Measurements from ENCODE around the gene ADGRG6.

The ADGRG6 gene

DNA sequence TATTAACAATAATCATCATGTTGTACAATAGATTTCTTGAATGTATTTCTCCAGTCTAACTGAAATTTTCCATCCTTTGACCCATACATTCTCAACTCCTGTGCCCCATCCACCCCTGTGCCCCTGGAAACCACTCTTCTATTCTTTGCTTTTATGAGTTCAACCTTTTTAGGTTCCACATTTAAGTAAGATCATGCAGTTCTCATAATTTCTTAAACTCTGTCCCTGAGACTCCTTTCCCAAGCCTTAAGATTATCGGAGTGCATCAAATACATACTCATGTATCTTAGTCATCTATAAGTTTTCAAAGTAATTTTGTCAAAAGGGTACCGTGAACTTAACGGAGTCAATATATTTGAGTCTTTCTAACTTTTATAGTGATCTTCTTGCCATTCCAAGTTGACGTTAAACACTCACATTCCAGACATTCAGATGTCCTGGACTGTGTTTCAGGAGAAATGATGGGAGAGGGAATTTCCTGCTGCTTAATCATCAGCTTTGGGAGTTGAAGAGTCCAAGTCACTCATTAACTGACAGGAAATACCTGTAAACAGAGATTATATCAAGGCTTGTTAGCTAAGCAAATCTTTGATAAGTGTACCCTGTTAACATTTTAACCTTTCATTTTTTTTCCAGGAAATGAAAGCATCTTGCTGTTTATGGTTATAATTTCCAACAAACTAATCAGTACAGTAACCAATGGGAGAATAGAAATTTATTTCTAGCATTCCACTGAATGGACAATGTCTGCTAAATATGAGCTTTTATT lies 73.3 kb downstream of the ADGRG6 start:
- peak; percentile 83 for DNase-seq (ENCODE audit: low read depth, low spot score)

- DNase-seq (ENCODE audit: low read depth, low spot score), result no peak
Measured at GRCh38 chr6:142376115-142376514, 74.3 kb downstream of the ADGRG6 start.

DNA sequence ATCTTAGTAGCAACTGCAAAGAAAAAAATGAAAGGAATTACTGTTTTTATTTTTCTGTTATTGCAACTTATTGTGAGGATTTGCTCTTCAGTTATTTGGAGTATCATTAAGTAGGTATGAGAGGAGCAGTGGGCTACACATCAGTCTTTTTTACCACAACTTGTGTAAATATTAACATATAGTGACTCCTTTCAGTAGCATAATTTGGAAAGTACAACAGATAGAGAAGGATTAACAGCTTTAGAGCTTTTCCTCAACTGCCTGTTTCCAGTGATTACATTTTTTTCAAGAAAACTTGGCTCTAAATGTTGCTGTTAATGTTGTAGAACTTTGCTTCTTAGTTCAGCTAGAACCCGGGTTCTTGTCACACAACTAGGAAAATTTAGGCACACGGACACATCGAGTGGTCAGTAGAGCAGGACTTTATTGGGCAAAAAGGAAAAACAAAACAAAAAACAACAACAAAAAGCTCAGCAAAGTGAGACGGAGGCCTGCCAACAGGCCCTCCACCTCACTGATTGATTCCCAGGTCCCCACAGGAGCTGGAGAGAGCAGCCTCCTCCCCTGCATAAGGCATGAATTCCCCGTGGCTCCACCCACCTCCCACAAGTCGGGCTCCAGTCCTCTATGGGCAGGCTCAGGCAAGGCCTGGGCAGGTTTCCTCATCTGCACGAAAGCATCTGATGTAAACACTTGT lies 75.1 kb downstream of the ADGRG6 start:
- peak; percentile 23 for DNase-seq (ENCODE audit: low read depth, low spot score)

GRCh38 chr6:142377497-142377848 lies 75.7 kb downstream of the ADGRG6 start:
- no peak for DNase-seq (ENCODE audit: low read depth, low spot score)

GRCh38 chr6:142378138-142378875 lies 76.5 kb downstream of the ADGRG6 start:
- DNase-seq (ENCODE audit: low read depth, low spot score), result peak; percentile 89

DNA sequence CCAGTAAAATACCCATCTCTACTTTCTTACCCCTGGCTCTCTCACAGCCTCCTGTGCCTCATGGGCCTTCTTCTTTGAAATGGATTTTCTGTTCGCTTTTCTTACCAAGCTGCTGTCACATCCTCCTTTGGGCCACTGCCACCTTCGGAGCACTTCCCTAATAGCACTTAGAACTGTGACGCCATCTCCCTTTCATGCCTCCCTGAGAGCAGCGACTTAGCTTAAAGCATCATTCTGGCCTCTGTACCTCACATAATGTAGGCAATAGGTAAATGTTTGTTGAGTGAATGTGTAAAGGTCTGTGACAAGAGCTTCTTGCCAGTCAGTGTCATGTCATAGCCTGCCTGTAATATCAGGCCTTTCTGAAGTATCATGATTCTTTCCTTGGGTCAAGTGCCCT lies 78.8 kb downstream of the ADGRG6 start:
- no peak for DNase-seq (ENCODE audit: low read depth, low spot score)

DNA sequence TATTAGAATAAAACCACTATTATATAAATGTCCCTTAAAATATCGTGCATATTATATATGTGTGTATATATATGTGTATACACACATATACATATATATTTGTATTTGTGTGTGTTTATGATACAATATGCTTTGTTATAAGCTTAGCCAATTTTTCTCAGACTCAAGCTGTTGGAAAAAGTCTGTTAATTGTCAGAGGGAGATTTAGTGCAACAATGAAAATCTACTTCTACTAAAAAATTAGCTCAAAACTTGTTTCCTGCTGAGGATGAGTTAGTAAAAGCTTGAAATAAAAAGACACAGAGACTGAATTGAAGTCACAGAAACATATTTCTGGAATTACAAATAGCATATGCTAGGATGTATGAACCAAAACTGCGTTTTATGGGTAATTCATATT lies 79.4 kb downstream of the ADGRG6 start:
- no peak for DNase-seq (ENCODE audit: low read depth, low spot score)

DNA sequence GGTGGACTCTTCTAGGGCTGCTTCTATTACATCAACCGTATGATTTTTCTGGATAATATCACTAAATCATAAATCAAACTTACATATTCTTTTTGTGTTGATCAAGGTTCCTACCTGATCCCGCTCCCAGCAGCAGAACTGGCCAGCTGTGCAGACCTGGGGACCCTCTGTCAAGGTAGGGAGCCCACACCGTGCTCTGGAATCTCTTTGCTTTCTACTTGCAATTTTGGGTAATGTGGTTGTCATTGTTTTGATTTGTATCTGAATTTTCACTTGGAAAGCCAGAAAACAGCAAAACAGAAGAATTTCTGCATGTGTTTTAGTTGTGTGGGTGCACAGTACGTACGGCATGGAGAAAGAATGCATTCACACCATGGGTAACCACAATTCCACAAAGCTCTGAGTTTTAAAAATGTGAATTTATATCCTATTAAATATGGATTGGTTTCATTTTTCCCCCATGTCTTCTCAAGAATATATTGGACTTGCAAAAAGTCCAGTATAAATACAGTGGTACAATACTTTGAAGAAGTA lies 80.1 kb downstream of the ADGRG6 start:
- peak; percentile 36 for DNase-seq (ENCODE audit: low read depth, low spot score)

DNA sequence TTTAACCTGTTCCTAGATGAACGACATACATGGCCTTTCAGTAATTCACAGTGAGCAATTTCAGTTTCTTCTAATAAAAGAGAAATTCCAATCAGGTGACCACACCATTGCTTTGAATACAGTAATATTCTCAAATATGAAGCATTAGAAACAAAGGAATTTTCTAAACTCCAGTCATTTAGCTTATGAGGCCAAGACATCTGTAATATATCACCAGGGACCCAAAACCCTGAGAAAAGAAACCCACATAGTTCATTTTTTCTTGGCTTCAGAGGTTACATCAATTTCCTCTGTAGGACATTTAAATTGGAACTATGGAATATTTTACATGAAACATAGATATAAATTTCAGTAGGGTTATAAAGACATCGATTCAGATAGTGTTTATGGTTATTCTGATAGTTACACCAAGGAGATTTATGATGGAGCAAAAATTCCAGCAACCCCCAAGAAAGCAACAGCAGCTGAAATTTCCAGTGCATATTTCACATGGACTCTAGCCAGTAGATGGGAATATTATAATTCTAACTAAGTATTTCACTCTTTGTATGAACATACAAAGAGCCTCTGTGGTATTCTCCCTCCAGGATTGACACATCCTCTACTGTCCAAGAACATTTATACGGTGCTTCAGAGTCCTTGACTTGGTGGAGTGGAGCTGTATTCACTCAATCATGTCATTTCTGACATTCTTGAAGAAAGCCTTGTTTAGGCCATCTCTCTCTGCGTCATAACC lies 82.9 kb downstream of the ADGRG6 start:
- no peak for DNase-seq (ENCODE audit: low read depth, low spot score)

DNA sequence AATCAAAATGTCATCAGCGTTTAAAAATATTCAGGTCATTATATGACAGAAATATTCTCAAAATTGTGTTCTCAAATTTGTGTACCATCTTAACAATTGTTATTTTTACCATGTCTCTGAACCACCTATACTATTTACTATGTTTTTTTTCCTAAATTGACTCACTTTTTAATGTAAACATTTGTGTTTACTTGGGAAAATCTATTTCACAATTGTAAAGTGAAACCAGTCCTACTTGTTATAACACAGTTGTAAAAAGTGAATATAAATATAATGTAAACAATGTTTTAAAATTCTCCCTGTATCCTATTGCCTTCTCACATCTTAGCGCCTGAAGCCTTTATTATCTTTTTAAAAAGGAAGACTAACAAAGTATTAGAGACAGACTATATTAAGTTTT lies 83.5 kb downstream of the ADGRG6 start:
- no peak for DNase-seq (ENCODE audit: low read depth, low spot score)

- no peak for DNase-seq (ENCODE audit: low read depth, low spot score)
Measured at GRCh38 chr6:142386657-142387056, 84.8 kb downstream of the ADGRG6 start.

- DNase-seq (ENCODE audit: low read depth, low spot score), result peak; percentile 62
Measured at GRCh38 chr6:142387997-142388815, 86.4 kb downstream of the ADGRG6 start.

DNA sequence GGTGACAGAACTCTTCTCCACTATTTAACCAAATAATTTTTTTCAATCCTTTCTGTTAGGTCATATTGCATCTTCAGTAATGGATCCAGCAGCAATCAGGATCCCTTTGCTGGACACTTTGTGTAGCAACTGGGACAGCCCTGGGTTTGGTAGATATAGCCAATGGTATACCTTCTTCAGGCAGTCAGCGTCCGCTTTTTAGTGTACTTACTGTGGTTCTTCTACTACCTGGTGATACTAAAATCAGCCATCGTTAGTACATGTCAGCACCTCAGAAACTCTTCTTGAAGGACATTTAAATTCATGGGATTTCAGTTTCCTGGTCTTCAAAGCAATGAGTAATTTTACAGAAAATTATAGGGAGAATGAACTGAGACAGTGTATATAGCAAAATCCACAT lies 93.5 kb downstream of the ADGRG6 start:
- DNase-seq (ENCODE audit: low read depth, low spot score), result no peak

GRCh38 chr6:142395768-142396231 lies 94.0 kb downstream of the ADGRG6 start:
- no peak for DNase-seq (ENCODE audit: low read depth, low spot score)

DNA sequence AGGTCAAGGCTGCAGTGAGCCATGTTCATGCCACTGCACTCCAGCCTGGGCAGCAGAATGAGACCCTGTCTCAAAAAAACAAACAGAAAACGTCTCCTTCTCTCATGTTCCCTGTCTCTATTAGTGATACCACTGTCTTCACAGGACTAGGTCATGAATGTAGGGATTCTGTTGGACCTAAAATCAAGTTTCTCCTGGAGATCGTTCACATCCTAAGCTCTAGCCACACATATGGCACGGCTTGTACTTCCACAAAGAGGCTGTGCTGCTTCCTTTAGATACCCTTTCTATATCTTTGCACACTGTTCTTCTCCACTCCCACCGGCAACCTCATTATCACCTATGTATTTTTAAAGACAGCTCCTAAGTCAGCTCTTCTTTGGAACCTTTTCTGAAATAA lies 96.5 kb downstream of the ADGRG6 start:
- DNase-seq (ENCODE audit: low read depth, low spot score), result no peak

DNA sequence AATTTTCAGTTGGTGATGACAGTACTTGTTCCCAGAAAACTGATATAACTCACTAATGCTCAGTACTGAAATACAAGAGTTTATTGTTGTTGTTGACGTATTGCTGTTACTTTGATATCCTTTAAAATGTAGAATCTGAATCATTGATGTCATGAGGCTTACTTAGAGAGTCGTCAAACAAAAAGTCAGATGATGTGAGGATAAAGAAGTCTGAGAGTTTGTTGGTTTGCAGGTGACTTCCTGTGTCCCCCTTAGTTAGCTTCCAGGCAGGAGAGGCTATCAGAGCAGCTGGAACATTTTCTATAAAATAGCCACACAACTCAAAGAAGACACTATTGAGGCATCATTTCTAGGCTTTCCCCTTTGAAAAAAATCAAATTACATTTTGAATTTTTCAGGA lies 97.9 kb downstream of the ADGRG6 start:
- DNase-seq (ENCODE audit: low read depth, low spot score), result no peak

DNA sequence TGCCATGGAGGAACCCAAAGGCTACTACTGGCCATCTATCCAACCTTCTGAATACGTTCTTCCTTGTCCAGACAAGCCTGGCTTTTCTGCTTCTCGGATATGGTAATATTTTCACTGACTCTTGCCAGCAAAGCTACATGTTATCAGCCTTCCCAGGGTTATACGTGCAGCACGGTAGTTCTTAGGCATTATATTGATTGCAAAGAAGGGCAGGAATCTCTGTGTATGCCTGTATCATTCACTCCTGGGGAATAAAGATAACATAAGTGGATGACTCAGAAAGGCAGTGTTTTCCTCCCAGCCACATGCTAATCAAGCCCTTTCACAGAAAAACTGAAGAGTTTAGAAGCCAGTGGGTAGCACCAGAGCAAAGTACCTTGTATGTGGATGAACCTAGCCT lies 98.7 kb downstream of the ADGRG6 start:
- peak; percentile 62 for DNase-seq (ENCODE audit: low read depth, low spot score)

DNA sequence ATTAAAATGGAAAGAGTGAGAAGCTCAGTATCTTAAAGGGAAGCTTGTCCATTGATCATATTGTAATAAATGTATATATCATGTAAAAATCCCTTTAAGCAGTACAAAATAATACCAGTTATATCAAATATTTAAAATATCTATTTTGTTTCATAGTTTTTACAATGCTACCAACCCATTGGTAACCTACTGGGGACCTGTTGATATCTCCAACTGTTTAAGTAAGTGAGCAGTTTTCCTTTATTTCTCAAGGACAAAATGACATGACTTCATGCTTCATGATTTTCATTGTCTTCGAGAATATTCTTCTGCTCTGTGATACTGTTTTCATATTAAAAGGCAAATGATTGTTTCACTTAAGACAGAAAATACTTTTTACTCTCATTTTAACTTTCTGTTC lies 100.0 kb downstream of the ADGRG6 start:
- DNase-seq (ENCODE audit: low read depth, low spot score), result no peak

GRCh38 chr6:142404751-142405150 lies 102.9 kb downstream of the ADGRG6 start:
- DNase-seq (ENCODE audit: low read depth, low spot score), result no peak

DNA sequence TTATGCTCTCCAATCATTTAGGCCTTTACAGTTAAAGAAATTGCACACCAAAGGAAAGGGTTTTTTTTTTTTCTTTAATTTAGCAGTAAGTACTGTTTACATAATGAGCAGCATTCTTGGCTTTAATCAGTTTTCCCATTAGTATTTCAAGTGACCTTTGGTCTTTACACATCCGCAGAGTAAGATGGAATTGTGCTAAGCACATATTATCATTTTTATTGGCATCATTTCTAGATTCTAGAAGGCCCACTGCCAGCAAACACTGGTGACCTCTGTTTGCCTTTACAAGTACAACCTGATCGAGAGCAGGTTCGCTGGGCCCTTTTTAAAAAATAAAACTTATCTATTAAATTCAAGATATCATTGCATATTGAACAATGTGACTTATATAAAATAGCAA lies 104.3 kb downstream of the ADGRG6 start:
- no peak for DNase-seq (ENCODE audit: low read depth, low spot score)
